A204.1 (cell line): ENCODE results near the gene RIPOR1.
"Not testable (repeated sequence)": the region's sequence is repeated elsewhere in the genome, so short reads cannot be mapped to it uniquely, and the experiment has no call there.

ENCODE experiments used
- FAIRE-seq: peaks from 2 replicates; lab custom pipeline; 2012; peaks lifted over from hg19 to GRCh38; lab: Jason Lieb, UNC

The RIPOR1 gene

GRCh38 chr16:67517661-67518423 is 10.8 kb upstream of the RIPOR1 start:
- FAIRE-seq = no peak

GRCh38 chr16:67518676-67519075 is 10.0 kb upstream of the RIPOR1 start:
- no peak for FAIRE-seq

- no peak for FAIRE-seq
Observed at GRCh38 chr16:67519242-67519641, 9.4 kb upstream of the RIPOR1 start.

GRCh38 chr16:67521095-67521804 is 7.4 kb upstream of the RIPOR1 start:
- FAIRE-seq = peak; percentile 79

GRCh38 chr16:67525176-67525860 is 3.3 kb upstream of the RIPOR1 start:
- FAIRE-seq = no peak

GRCh38 chr16:67526149-67526791 is 2.4 kb upstream of the RIPOR1 start:
- no peak for FAIRE-seq

- no peak for FAIRE-seq
Observed at GRCh38 chr16:67528870-67529581, 397 bp downstream of the RIPOR1 start.

- no peak for FAIRE-seq
Observed at GRCh38 chr16:67529582-67530012, 968 bp downstream of the RIPOR1 start.

- FAIRE-seq = no peak
Observed at GRCh38 chr16:67530013-67530939, 1.6 kb downstream of the RIPOR1 start.

- no peak for FAIRE-seq
Observed at GRCh38 chr16:67531247-67531646, 2.6 kb downstream of the RIPOR1 start.

GRCh38 chr16:67533024-67533560 is 4.5 kb downstream of the RIPOR1 start:
- no peak for FAIRE-seq

- not testable (repeated sequence) for FAIRE-seq
Observed at GRCh38 chr16:67533987-67534386, 5.4 kb downstream of the RIPOR1 start.

- FAIRE-seq = no peak
Observed at GRCh38 chr16:67534431-67534830, 5.8 kb downstream of the RIPOR1 start.

- no peak for FAIRE-seq
Observed at GRCh38 chr16:67535201-67535600, 6.6 kb downstream of the RIPOR1 start.

- FAIRE-seq = no peak
Observed at GRCh38 chr16:67537270-67537635, 8.6 kb downstream of the RIPOR1 start.

GRCh38 chr16:67537636-67538591 is 9.3 kb downstream of the RIPOR1 start:
- no peak for FAIRE-seq

- no peak for FAIRE-seq
Observed at GRCh38 chr16:67538666-67539101, 10.1 kb downstream of the RIPOR1 start.

- no peak for FAIRE-seq
Observed at GRCh38 chr16:67539271-67539670, 10.6 kb downstream of the RIPOR1 start.
